WI38 (cell line): ENCODE data around the gene PROCR.

ENCODE experiments used
- H3K4me3 ChIP-seq: 2 replicates; pipeline ENCODE4 v1.5.1; 2011; ENCODE audit warnings: low read depth, mild to moderate bottlenecking, control low read depth, low read length
- TF ChIP-seq, protein P1 (sequence below): IDR thresholded peaks from 2 replicates; pipeline ENCODE4 v1.5.1; 2012; ENCODE audit warnings: low read depth, mild to moderate bottlenecking, control low read depth, low read length

PROCR gene

DNA sequence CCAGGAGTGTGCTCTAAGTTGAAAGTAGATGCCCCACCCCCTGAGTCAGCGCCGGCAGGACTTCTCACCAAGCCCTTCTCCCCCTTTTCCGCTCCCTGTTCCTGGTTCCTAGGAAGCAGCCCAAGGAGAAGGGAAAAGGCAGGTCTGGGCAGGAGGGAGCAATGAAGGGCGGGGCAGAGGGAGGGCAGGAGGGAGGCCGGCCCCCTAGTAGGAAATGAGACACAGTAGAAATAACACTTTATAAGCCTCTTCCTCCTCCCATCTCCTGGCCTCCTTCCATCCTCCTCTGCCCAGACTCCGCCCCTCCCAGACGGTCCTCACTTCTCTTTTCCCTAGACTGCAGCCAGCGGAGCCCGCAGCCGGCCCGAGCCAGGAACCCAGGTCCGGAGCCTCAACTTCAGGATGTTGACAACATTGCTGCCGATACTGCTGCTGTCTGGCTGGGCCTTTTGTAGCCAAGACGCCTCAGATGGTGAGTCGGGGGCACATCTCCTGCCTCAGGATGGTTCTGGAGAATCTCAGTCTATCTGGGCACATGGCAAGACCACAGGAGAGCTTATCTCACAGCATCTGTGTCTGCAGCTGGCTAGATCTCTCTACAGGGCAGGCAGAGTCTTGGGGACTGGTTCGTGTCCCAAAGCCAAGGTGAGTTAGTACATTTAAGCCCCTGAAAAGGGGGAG is at the start of gene PROCR:
Gene PROCR (plus strand): TSS at position 320 of the 681 bp plus-strand sequence. CDS start 83 bp downstream, at position 403.
- H3K4me3 ChIP-seq: peak within 1 kb of the TSS; percentile 65
- TF ChIP-seq, protein P1, sequence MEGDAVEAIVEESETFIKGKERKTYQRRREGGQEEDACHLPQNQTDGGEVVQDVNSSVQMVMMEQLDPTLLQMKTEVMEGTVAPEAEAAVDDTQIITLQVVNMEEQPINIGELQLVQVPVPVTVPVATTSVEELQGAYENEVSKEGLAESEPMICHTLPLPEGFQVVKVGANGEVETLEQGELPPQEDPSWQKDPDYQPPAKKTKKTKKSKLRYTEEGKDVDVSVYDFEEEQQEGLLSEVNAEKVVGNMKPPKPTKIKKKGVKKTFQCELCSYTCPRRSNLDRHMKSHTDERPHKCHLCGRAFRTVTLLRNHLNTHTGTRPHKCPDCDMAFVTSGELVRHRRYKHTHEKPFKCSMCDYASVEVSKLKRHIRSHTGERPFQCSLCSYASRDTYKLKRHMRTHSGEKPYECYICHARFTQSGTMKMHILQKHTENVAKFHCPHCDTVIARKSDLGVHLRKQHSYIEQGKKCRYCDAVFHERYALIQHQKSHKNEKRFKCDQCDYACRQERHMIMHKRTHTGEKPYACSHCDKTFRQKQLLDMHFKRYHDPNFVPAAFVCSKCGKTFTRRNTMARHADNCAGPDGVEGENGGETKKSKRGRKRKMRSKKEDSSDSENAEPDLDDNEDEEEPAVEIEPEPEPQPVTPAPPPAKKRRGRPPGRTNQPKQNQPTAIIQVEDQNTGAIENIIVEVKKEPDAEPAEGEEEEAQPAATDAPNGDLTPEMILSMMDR: no peak

GRCh38 chr20:35122756-35123405 is 49.0 kb upstream of the PROCR start:
- no peak overlapping the region for H3K4me3 ChIP-seq
- TF ChIP-seq, protein P1: no peak

DNA sequence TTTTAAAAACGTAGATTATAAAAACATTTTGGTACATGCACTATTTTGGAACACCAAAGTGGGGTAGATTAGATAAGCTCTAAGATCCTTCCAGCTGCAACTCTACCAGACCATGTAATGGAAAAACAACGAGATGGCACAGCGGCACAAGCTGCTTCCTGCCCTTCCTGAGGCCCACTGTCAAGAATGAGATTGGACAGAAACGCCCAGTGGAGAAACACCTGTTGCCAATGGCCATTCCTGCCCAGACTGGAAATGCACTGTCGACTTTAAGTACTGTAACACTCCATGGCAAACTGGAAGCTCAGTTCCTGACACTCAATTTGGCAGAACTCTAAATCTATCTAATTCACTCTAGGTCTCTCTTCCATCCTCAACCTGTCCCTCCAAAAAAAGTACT is 46.1 kb upstream of the PROCR start:
- TF ChIP-seq, protein P1: no peak

GRCh38 chr20:35129647-35130069 is 42.2 kb upstream of the PROCR start:
- H3K4me3 ChIP-seq: no peak overlapping the region
- TF ChIP-seq, protein P1: no peak

More for the DNA sequence above, 46.1 kb upstream of the PROCR start:
- no peak overlapping the region for H3K4me3 ChIP-seq

- no peak overlapping the region for H3K4me3 ChIP-seq
- TF ChIP-seq, protein P1: no peak
Measured at GRCh38 chr20:35131934-35132333, 39.9 kb upstream of the PROCR start.

DNA sequence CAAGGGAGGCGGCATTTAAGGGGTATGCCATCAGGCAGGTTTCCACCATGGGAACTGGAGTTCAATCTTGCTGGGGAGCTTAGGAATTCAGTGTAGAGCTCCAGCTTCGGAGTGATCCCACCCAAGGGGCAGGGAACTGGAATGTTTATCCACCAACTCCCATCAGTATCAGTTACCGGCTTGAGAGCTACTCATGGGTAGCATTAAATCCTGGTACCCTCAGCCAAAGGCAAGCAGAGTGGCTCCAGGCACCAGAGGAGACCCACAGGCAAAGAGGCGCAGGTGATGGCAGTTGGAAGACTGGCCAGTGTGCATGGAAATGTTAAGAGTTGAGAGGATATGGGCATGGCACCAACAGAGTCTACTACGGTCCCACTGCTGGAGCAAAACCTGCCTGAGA is 38.8 kb upstream of the PROCR start:
- H3K4me3 ChIP-seq: no peak overlapping the region
- TF ChIP-seq, protein P1: no peak

- TF ChIP-seq, protein P1: no peak
- no peak overlapping the region for H3K4me3 ChIP-seq
Measured at GRCh38 chr20:35133735-35134134, 38.1 kb upstream of the PROCR start.
